PFSK-1 (cell line): ENCODE measurements around the gene ANKRD6.

ENCODE experiments used
- FOXP2 ChIP-seq: optimal IDR thresholded peaks from 2 replicates; pipeline ENCODE3; 2011; ENCODE audit warnings: borderline replicate concordance, control low read depth, inconsistent platforms; ENCODE audit not compliant: insufficient read depth; ENCODE audit errors: extremely low read length, extremely low read depth
- POLR2AphosphoS5 ChIP-seq: IDR thresholded peaks from 2 replicates; pipeline ENCODE4 v1.6.1; 2012; ENCODE audit warnings: low read depth, mild to moderate bottlenecking, control low read depth, low read length, moderate library complexity
- SIN3A ChIP-seq: IDR thresholded peaks from 2 replicates; pipeline ENCODE4 v1.6.1; 2012; ENCODE audit warnings: mild to moderate bottlenecking, low read length, moderate library complexity, borderline replicate concordance; ENCODE audit not compliant: insufficient read depth
- TAF1 ChIP-seq: IDR thresholded peaks from 2 replicates; pipeline ENCODE4 v1.6.1; 2012; ENCODE audit warnings: low read length, control low read depth, borderline replicate concordance; ENCODE audit not compliant: insufficient read depth

GRCh38 chr6:89555031-89555430 lies 122.1 kb downstream of the ANKRD6 start:
- TF ChIP-seq POLR2AphosphoS5, result no peak
- no peak for TF ChIP-seq SIN3A
- TF ChIP-seq TAF1, result no peak
- TF ChIP-seq FOXP2, result no peak
